SK-N-MC (cell line): Measurements from ENCODE around the gene STK11IP.

Experiments used
- EZH2 ChIP-seq: fragments of 200-600 bp; sonication (generic); IDR thresholded peaks from one replicate; pipeline ENCODE4 v1.6.1; 2017; ENCODE audit warnings: antibody characterized with exemption
- FOXP2 ChIP-seq: optimal IDR thresholded peaks from 2 replicates; pipeline ENCODE3; 2011; ENCODE audit warnings: mild to moderate bottlenecking, moderate library complexity; ENCODE audit not compliant: insufficient read depth; ENCODE audit errors: extremely low read length, control extremely low read depth
- POLR2AphosphoS5 ChIP-seq: IDR thresholded peaks from 2 replicates; pipeline ENCODE4 v1.6.1; 2012; ENCODE audit warnings: mild to moderate bottlenecking, low read depth, low read length, borderline replicate concordance

GRCh38 chr2:219633276-219634065, 35.8 kb downstream of the STK11IP start:
- TF ChIP-seq POLR2AphosphoS5 (no peak), EZH2 (no peak), FOXP2 (no peak)
